IPS-20b (cell line): Measurements from ENCODE around the gene NEK10.

Source experiments
- H3K27ac ChIP-seq: one replicate; pipeline ENCODE4 v1.5.1; 2013; ENCODE audit warnings: low read length
- H3K27me3 ChIP-seq: 2 replicates; pipeline ENCODE4 v1.6.1; 2013; ENCODE audit warnings: mild to moderate bottlenecking, low read length, inconsistent platforms; ENCODE audit not compliant: insufficient read depth
- H3K36me3 ChIP-seq: 2 replicates; pipeline ENCODE4 v1.6.1; 2013; ENCODE audit warnings: low read depth, mild to moderate bottlenecking, inconsistent platforms, low read length, moderate library complexity; ENCODE audit not compliant: insufficient read depth
- H3K4me1 ChIP-seq: 2 replicates; pipeline ENCODE4 v1.6.1; 2013; ENCODE audit warnings: mild to moderate bottlenecking, control low read depth, inconsistent platforms, low read length, moderate library complexity; ENCODE audit not compliant: insufficient read depth
- H3K4me3 ChIP-seq: 2 replicates; pipeline ENCODE4 v1.5.1; 2013; ENCODE audit warnings: mild to moderate bottlenecking, low read length, inconsistent platforms
- H3K9ac ChIP-seq: 2 replicates; pipeline ENCODE4 v1.6.1; 2013; ENCODE audit warnings: low read depth, mild to moderate bottlenecking, inconsistent platforms, low read length, moderate library complexity
- H3K9me3 ChIP-seq: 2 replicates; pipeline ENCODE4 v1.6.1; 2013; ENCODE audit warnings: mild to moderate bottlenecking, low read depth, low read length, inconsistent platforms; ENCODE audit not compliant: insufficient read depth

NEK10 gene

DNA sequence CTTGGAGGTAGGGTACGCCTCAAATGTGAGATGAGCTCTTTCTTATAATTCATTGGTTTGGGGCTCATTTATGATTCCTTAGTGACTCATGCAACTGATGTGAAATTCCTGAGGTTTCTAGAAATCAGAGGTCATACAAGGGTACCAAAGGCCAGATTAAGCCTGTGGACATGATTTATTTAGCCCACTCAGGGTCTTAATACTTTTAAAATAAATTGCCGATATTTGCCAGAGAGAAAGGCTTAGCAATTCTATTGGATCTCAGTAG lies 289.0 kb downstream of the NEK10 start:
- H3K36me3 ChIP-seq = no peaks in the 10 kb centered on the region
- H3K9ac ChIP-seq = no peak overlapping the region
- peaks cover 18% of the 10 kb centered on the region for H3K4me1 ChIP-seq
- H3K4me3 ChIP-seq = no peak overlapping the region
- H3K27ac ChIP-seq = no peak overlapping the region
- H3K9me3 ChIP-seq = no peaks in the 10 kb centered on the region
- no peaks in the 10 kb centered on the region for H3K27me3 ChIP-seq

DNA sequence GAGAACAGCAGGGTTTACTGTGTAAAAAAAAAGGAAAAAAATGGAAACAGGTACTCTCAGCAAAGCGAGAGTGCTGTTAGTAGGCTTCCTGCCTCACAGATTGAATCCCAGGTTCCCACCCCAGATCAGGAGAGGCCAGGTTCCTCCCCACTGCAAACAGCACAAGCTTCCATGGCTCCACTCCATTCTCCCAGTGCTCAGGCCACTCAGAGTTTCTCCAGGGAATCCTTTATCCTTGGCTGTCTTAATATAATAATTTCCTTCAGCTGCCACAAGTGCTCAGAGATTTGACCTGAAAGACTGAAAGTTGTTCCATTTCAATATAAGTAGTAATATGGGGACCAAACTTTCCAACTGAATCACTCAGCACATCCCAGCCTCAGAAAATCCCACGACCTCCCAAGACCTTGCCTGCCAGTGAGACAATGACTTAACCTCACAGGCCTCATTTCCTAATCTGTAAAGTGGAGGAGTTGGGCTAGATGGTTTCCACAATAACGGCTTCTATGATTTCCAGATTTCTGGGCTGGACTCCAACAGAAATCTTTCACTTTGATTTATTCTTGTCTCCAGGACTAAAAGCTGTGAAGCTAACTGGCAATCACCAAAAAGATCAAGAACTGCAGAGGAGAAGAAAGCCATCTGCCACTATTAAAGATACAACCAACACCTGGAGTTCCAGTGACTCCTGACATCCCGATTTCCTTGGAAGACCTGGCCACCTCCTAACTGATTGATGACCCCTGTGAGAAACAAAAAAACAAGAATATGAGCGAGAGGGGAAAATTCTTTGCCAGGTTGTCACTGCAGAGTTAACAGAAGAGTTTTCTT lies 289.5 kb downstream of the NEK10 start:
- Histone ChIP-seq H3K9me3 (no peaks in the 10 kb centered on the region), H3K4me1 (peaks cover 18% of the 10 kb centered on the region), H3K4me3 (no peak overlapping the region), H3K27ac (no peak overlapping the region), H3K27me3 (no peaks in the 10 kb centered on the region), H3K9ac (no peak overlapping the region), H3K36me3 (no peaks in the 10 kb centered on the region)

DNA sequence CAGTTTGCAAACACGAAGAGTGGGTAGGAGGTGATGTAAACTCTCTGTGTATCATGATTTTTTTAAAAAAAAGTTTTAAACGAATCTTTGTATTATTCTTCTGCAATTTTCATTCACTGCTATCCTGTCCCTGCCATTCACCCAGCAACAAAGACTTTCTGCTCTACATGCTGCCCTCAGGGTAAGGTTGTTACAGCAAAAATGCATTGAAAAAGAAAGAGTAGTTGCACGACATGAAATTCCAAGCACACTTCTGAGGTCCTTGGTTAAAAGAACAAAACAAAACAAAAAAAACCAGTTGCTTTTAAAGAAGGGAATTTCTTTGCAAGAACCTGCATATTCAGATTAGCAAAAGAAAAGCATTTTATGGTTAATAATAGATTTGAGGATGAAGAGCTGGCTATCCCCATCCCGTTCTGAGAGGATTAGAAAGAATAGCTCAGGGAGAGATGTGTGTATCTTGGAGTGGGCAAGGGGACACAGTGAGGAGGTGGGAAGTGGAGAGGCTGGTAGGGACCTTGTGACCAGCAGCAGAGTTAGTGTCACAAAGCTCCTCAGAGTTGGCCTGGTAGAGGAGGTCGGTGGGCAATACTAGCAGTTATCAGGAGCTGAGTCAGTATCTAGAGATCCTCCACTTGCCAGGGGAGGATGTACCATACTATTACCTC lies 290.8 kb downstream of the NEK10 start:
- Histone ChIP-seq H3K4me3 (no peak overlapping the region), H3K36me3 (no peaks in the 10 kb centered on the region), H3K27me3 (no peaks in the 10 kb centered on the region), H3K9me3 (no peaks in the 10 kb centered on the region), H3K9ac (no peak overlapping the region), H3K27ac (no peak overlapping the region), H3K4me1 (peaks cover 24% of the 10 kb centered on the region)

DNA sequence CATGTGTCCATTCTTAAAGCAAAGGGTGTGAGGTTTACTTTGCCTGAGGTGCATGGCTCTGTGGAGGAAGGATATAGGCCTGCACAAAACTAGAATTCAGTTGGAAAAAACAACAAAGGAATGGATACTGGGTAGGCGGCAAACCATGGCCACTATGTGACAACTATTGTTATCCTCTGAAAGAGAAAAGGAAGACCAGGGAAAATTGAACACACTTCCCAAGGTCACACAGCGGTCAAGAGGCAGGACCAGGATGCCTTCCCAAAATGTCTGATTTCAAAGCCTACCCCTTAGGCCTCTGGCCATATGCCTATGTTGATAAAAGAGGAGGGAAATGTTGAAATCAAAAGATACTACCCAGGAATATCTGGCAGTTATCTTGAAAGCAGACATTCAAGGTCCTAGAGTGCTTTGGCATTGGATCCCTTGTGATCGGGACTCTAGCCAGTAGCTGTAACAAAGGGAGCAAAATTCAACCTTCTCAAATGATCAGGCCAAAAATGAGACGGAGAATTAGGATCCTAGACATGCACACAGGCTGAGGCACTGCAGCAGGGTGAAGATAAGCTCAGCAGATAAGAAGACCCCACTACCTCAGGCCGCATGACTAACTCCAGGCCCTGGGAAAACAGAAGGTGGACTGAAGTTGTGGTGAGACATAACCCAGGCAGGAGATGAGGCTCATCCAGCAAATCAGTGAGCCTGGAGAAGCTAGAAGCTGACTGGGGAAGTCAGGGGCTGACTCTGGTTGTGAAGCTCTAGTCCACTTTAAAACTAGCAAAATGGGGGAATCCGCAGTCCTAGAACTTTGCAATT lies 292.2 kb downstream of the NEK10 start:
- Histone ChIP-seq H3K27me3 (no peaks in the 10 kb centered on the region), H3K9me3 (no peaks in the 10 kb centered on the region), H3K27ac (no peak overlapping the region), H3K9ac (no peak overlapping the region; the same call in 1 of the 2 replicates), H3K4me1 (peaks cover 35% of the 10 kb centered on the region), H3K4me3 (no peak overlapping the region), H3K36me3 (no peaks in the 10 kb centered on the region)

DNA sequence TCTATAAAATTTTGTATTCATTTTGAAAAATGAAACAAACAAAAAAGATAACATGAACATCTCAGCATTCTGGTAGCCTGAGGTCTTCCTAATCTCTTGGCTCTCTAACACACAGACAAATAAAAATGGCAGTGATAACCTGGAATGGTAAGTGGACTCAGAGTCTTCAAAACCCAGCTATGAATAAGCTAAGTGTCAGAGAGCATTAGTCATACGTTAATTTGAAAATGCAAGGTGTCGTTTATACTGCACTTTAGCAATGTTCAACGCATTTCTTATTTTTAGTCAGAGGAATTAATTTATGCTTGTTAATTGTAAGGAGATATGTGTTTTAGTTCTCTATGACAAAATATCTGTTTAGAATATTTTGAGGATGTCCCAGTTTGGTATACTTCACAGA lies 294.3 kb downstream of the NEK10 start:
- Histone ChIP-seq H3K4me1 (peaks cover 35% of the 10 kb centered on the region), H3K9me3 (no peaks in the 10 kb centered on the region), H3K9ac (no peak overlapping the region), H3K36me3 (no peaks in the 10 kb centered on the region), H3K4me3 (no peak overlapping the region), H3K27ac (no peak overlapping the region), H3K27me3 (no peaks in the 10 kb centered on the region)

DNA sequence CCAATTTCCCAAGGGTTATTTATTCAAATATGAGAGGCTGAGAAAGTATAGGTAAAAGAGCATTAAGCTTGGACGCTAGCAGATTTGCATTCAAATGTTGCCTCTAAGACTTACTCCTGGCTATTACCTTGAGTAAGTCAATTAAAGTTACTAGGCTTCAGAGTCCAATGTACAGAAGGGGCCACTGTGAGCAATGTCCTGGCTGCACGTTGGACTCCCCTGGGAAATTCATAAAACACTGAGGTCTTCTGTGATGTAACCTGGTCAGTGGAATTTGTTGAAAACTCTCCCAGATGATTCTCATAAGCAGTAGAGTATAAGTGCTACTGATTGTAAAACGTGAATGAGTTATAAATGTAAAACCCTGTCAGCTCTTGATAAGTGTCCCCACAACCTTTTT lies 295.3 kb downstream of the NEK10 start:
- Histone ChIP-seq H3K27me3 (no peaks in the 10 kb centered on the region), H3K9me3 (no peaks in the 10 kb centered on the region), H3K4me3 (no peak overlapping the region), H3K4me1 (peaks cover 34% of the 10 kb centered on the region), H3K27ac (no peak overlapping the region), H3K9ac (no peak overlapping the region), H3K36me3 (no peaks in the 10 kb centered on the region)

DNA sequence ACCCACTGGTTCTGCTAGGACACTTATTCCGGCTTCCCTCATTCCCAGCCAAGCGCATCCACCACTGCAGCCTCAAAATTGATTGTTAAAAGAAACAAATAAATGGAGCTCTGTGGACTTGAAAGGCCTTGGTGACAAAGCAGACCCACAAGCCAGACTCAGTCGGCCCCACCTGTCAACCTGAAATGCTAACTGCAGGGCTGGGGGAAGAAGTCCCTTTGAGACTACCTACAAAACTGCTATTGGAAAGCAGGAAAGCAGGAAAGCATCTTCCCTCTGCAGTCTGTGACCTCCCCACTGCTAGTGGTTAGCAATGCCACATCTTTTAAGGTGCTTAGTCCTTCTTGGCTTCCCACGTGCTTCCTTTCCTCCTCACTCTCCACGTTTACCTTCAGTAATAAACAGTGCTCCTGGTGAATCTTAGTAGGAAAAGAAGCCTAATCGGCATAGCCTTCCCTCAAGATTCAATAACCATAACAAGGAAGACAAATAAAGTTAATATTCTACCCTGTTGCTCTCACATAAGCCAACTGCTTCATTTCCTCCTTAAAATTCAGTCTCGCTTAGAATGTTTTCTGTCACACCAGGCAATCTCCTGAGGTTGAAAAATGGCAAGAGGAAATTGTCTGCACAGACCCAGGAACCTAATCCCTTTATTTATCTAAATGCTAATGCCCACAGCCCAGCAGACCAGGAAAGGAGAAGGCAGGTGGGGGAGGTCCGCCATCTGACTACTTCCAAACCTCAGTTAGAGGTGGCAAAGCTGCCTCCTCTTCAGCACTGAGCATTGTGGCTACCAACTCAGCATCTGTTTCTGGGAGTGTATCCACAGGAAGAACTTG lies 296.2 kb downstream of the NEK10 start:
- no peak overlapping the region; the same call in 1 of the 2 replicates for H3K4me3 ChIP-seq
- no peak overlapping the region for H3K9ac ChIP-seq
- no peaks in the 10 kb centered on the region for H3K36me3 ChIP-seq
- no peaks in the 10 kb centered on the region for H3K9me3 ChIP-seq
- no peaks in the 10 kb centered on the region for H3K27me3 ChIP-seq
- peaks cover 26% of the 10 kb centered on the region for H3K4me1 ChIP-seq
- H3K27ac ChIP-seq = no peak overlapping the region

DNA sequence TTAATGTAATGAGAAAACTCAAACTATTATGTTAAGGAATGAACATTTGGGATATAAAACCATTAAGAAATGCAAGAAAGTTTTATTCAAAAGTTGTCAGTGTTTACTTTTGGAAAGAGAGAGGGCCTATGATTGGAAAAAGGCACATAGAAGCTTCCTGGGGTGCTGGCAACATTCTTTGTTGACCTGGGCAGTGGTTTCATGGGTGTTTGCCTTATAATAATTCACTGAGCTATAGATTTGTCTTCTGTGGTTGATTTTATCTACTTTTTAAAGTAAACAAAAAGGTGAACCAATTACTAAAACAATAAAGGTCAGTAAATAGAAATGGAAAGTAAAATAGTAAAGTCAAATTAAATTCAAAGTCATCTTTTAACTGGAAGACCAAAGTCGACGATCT lies 308.8 kb downstream of the NEK10 start:
- Histone ChIP-seq H3K9me3 (no peaks in the 10 kb centered on the region), H3K36me3 (no peaks in the 10 kb centered on the region), H3K27me3 (no peaks in the 10 kb centered on the region), H3K27ac (no peak overlapping the region), H3K9ac (no peak overlapping the region), H3K4me3 (no peak overlapping the region), H3K4me1 (no peaks in the 10 kb centered on the region)
